ENCODE measurements around the gene SMYD3. TPM values are rescaled to one million over a fixed set of nuclear protein-coding genes. Genes with fewer than 3 reads are reported as not detected.

Gene SMYD3
- total RNA-seq, 4 donors from 2014 or later, result 15.6 to 21.1 (median 18.4) TPM

GRCh38 chr1:245791410-245792312 lies 715.4 kb downstream of the SMYD3 start:
- TF ChIP-seq, protein P1, sequence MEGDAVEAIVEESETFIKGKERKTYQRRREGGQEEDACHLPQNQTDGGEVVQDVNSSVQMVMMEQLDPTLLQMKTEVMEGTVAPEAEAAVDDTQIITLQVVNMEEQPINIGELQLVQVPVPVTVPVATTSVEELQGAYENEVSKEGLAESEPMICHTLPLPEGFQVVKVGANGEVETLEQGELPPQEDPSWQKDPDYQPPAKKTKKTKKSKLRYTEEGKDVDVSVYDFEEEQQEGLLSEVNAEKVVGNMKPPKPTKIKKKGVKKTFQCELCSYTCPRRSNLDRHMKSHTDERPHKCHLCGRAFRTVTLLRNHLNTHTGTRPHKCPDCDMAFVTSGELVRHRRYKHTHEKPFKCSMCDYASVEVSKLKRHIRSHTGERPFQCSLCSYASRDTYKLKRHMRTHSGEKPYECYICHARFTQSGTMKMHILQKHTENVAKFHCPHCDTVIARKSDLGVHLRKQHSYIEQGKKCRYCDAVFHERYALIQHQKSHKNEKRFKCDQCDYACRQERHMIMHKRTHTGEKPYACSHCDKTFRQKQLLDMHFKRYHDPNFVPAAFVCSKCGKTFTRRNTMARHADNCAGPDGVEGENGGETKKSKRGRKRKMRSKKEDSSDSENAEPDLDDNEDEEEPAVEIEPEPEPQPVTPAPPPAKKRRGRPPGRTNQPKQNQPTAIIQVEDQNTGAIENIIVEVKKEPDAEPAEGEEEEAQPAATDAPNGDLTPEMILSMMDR (IDR thresholded peaks at IDR 0.05; ENCODE audit: low read depth), result no peak

DNA sequence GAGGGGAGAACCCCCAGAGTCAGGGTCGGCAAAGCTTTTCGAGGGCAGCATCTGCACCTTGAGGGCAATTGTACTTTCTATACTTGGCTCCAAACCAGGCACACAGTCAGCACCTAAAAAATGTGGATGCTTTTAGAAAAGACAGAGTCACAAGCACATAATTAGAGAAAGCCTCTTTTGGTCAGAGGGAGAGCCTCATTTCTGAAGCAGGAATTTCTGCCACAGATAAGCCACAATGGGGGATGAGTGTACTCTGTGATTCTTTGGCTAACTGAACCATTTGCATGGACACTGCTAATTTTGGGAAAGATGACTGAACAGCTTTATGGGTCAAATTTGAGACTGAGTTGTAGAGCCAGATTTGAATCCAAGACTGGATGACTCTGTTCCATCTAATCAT lies 716.6 kb downstream of the SMYD3 start:
- TF ChIP-seq, protein P1 (IDR thresholded peaks at IDR 0.05; ENCODE audit: low read depth), result no peak

DNA sequence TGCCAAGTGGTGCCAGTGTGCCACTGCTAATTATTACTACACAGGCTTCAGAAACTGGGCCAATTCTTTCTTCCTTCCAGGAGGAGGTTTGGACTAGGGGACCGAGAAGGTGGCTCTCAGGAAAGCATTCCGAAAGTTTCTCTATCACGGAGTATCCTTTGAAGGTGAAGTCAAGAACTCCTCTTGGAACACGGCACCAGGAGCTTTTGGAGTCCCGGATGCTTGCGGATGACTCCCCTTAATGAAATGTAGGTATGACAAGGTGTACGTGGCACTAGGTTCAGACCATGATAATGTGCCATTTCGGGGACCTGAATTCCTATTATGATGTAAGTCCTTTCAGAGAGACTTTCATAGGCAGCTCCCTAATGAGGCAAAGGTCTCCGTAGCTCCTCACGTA lies 718.2 kb downstream of the SMYD3 start:
- TF ChIP-seq, protein P1 (IDR thresholded peaks at IDR 0.05; ENCODE audit: low read depth), result no peak

DNA sequence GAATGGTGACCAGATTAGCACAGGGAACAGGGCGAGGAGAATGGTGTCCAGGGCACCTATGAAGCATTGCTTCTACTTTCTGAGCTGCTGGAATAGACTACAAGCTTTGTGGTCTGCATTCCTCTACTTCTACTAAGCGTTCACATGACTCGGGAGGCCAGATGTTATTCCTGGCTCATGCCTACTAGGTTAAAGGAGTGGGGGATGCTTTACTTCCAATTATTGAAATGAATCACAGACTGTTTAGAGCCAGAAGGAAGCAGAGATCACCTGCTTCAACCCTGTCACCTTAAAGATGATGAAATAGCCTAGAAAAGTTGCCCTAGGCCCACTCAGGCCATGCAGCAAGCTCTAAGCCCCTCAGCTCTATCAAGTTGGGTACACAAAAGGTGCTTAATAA lies 718.8 kb downstream of the SMYD3 start:
- TF ChIP-seq, protein P1 (IDR thresholded peaks at IDR 0.05; ENCODE audit: low read depth), result no peak

DNA sequence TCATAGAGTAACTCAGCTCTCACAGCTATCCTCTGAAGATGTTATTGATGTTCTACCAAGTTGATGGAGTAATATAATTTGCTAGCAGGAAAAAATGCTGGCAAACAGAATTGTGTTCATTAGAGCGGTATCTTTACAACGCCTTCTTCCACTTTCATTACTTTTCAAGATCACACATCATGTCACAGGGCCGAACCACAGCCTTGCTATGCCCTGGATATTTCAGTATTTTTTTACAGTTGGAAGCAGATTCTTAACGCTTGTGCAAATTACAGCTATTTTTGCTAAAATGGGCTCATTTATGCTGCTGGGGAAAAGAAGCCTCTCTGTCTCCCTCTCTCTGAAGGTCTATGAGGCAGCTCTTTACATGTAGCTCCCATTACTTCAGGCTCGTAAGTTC lies 720.1 kb downstream of the SMYD3 start:
- TF ChIP-seq, protein P1 (IDR thresholded peaks at IDR 0.05; ENCODE audit: low read depth), result no peak

DNA sequence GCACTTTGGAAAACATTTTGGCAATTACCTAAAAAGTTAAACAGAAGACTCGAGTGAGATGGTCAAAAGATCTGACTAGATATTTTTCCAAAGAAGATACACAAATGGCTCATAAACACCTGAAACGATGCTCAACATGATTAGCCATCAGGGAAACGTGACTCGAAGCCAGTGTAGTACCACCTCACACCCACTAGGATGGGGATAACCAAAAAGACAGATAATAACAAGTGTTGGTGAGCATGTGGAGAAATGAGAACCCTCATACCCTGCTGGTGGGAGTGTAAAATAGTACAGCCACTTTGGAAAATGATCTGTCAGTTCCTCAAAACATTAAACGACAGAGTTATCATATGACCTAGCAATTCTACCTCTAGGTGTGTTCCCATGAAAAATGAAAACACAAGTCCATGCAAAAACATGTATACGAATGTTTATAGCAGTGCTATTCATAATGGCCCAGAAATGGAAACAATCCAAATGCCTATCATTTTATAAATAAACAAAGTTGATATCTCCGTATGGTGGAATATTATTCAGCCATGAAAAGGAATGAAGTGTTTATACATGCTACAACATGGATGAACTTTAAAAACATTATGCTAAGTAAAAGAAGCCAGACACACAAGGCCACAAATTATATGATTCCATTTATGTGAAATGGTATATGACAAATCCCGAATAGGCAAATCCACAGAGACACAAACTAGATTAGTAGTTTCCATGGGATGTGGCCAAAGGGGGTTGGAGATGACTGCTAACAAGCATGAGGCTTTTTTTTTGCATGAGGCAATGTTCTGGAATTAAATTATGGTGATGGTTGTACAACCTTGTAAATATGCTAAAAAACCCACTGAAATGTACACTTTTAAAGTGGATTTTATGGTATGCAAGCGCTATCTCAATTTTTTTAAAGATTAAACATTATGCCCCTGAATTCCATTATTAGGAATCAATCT lies 727.0 kb downstream of the SMYD3 start:
- TF ChIP-seq, protein P1 (IDR thresholded peaks at IDR 0.05; ENCODE audit: low read depth), result no peak

GRCh38 chr1:245777752-245778151 lies 729.3 kb downstream of the SMYD3 start:
- TF ChIP-seq, protein P1 (IDR thresholded peaks at IDR 0.05; ENCODE audit: low read depth), result no peak
